HG02885 (cell line): Measurements from ENCODE around the gene TMEM179.

Experiments
- ATAC-seq: cut with Tn5 transposase; IDR thresholded peaks from one replicate; pipeline ENCODE4 v1.9.1; 2021; ENCODE audit warnings: mild to moderate bottlenecking; ENCODE audit not compliant: unreplicated experiment, poor library complexity

Gene TMEM179

GRCh38 chr14:104559028-104559803, 45.4 kb downstream of the TMEM179 start:
- ATAC-seq, result no peak

- no peak for ATAC-seq
Observed at GRCh38 chr14:104558231-104559027, 46.1 kb downstream of the TMEM179 start.

- no peak for ATAC-seq
Observed at GRCh38 chr14:104557766-104558165, 46.8 kb downstream of the TMEM179 start.

- no peak for ATAC-seq
Observed at GRCh38 chr14:104557086-104557485, 47.5 kb downstream of the TMEM179 start.

GRCh38 chr14:104556256-104557021, 48.1 kb downstream of the TMEM179 start:
- no peak for ATAC-seq

GRCh38 chr14:104555430-104556255, 48.9 kb downstream of the TMEM179 start:
- no peak for ATAC-seq

GRCh38 chr14:104554608-104555429, 49.8 kb downstream of the TMEM179 start:
- ATAC-seq, result no peak

- ATAC-seq, result no peak
Observed at GRCh38 chr14:104554088-104554607, 50.4 kb downstream of the TMEM179 start.

- ATAC-seq, result no peak
Observed at GRCh38 chr14:104553166-104554087, 51.1 kb downstream of the TMEM179 start.

- ATAC-seq, result no peak
Observed at GRCh38 chr14:104552738-104553125, 51.8 kb downstream of the TMEM179 start.

- ATAC-seq, result no peak
Observed at GRCh38 chr14:104551851-104552737, 52.5 kb downstream of the TMEM179 start.

GRCh38 chr14:104550861-104551728, 53.5 kb downstream of the TMEM179 start:
- no peak for ATAC-seq

- ATAC-seq, result no peak
Observed at GRCh38 chr14:104550340-104550860, 54.2 kb downstream of the TMEM179 start.

GRCh38 chr14:104549536-104550339, 54.8 kb downstream of the TMEM179 start:
- no peak for ATAC-seq
